DMS153 (cell line): Measurements from ENCODE around the gene CCDC149.

Experiments used
- DNase-seq: peaks from one replicate; lab custom pipeline; 2025; lab: John Stamatoyannopoulos, UW

The CCDC149 gene

DNA sequence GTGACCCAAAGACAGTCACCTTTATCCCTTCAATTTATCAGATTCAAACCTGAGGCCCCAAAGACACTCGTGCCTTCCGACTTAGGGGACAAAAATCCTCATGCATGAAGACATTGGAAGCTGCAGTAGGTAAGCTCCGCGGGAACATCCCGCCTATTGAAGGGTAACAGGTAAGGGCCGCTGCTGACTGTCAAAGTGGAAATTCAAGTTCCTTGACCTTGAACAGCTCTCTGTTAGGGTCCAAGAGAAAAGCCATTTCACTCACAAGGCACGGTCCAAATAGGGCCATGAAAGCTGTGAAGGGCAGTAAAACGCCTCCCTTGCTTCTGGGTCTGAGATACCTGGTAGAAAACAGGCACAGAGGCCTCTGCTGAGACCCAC is 34.2 kb downstream of the CCDC149 start:
- no peak for DNase-seq

DNA sequence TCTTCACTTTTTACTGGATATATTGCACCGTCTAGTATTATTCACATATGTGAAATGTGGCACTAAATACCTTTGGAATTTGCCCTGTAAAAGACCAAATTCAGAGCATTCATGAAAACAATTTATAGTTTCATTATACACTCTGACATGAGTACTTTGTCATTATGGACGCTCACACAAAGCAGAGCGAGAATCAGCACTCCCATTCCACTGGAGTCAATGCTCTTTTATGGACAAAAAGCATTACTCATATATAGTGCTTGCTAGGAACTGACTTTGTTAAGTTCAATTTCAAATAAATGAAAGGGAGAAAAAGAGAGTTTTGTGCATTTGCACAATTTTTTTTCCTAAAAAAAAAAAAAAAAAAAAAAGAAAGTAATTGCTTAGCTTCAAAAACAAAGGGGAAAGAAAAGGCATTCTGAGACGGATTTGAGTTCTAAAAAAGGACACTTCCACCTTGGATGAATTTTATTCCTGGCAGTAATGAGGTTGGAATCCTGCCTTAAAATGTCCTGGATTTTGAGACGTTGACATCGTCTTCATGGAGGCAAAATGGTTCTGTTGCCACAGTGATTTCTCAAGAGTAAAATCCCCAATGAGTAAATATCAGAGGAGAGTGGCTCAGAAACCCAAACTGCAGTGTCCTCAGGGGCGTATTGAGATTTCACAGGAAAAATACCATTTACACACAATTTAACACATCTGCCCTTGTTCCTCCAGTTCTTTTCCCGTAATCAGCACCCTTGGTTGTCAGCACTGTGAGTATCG is 34.8 kb downstream of the CCDC149 start:
- no peak for DNase-seq

DNA sequence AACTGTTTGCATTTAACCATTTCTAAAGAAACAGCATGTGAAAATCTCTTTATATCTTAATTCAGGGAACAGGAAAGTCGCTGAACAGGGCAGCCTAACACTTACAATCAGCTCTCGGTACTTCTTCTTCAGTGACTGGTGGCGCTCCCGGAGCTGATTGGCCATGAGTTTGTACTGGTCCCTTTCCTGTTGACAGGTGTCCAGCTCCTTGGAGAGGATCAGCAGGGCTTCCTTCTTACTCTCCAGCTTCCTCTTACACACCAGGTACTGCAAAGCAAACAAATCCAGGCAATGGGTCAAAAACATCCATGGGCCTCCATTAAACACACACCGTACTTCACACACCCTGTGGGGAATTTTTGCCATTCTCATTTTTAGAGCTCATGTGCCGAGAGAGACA is 36.4 kb downstream of the CCDC149 start:
- no peak for DNase-seq

DNA sequence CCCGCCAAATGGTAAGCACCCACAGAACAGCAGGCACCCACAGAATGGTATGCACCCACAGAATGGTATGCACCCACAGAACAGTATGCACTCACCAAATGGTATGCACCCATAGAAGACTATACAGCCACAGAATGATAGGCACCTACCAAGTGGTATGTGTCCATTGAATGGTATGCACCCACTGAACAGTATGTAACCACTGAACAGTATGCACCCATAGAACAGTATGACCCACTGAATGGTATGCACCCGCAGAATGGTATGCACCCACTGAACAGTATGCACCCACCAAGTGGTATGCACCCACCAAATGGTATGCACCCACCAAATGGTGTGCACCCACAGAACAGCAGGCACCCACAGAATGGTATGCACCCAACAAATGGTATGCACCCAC is 40.1 kb downstream of the CCDC149 start:
- DNase-seq = no peak

DNA sequence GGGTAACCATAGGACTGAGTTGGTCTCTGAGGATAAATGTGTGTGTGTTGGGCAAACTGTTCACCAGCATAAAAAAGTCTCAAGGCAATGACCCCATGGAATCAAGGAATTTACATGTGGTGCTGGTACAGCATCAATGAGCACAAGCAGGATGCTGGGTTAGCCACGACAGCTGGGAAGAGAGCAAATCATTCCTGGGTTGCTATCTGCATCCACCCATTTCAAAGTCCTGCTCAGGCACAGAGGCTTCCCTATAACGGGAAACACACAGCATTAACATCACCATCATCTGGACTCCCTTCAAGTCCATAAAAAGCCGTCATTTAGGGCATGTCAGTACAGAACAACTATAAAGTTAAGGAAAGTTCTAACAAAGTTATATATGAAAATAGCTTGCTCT is 41.6 kb downstream of the CCDC149 start:
- no peak for DNase-seq

DNA sequence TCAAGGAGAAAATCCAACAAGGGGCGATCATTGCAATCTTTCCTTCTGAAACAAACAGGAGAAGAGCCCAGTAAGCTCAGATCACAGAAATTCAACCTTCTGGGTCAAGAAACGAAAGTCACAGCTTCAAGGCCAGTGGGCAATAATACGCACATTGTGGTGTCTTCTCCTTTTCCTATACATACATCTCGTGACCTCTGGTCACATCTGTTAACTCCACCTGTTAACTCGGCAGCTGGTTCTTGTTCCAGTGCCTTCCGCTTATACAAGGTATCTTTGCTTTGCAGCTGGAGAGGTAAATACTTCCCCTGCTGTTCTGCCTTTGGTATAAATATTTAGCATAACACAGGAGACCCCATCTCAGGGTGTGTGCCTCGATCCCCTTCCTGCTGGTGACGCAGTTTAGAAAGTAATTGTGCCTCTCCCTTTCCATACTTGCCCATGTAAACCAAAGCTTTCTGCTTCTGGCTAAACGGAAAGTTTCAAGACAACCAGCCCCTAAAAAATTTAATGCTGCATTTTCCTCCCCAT is 45.0 kb downstream of the CCDC149 start:
- no peak for DNase-seq

DNA sequence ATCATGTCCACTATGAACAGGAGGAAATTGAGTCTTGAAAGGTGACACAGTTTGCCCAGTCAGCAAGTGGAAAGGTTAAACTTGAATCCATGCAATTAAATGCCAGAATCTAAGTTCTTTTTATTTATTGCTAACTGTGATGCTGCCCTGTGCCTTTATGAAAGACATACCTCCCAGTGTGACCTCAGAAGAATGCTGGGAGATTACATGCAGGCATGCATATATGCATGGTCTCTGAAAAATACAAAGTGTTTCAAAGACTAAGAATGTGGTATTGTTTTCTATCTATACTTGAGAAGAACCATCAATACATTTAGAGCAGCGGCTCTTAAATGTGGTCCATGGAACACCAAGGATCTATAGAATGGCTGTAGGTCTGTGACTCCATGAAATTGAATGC is 45.6 kb downstream of the CCDC149 start:
- no peak for DNase-seq

DNA sequence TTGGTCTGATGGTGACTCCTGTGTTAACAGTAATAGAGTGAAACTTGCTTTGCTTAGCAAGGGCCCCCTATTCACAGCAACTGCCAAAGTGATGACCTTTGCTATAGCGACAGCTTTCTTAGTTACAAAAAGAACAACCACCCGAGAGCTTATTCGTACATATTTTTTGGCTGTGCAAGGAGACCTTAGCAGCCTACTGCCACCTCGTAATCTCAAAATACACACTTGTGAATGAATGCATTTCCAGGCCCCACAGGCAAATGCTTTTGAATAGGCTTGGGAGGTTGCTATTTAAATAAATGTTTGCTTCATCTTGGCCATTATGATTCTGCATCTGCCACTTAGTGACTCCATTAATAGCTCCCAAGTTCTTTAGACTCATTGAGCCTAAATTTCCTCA is 47.4 kb downstream of the CCDC149 start:
- no peak for DNase-seq

DNA sequence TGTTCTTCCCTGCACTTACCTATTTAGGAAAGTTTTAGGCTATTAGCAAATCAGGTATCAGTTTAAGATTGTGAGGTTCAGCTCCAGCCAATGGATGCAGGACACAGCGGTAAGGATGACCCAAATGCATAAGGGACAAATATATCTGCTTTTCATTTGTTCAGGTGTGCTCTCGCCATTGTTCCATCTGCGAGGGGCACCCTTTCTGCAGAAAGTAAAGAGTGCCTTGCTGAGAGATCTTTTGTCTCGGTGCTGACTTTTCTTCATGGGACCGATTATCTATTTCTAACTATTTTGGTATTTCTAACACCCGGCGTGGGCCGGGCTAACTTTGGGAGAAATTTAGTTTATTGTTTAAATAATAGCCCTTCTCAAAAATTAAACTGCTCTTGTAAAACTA is 49.0 kb downstream of the CCDC149 start:
- no peak for DNase-seq

DNA sequence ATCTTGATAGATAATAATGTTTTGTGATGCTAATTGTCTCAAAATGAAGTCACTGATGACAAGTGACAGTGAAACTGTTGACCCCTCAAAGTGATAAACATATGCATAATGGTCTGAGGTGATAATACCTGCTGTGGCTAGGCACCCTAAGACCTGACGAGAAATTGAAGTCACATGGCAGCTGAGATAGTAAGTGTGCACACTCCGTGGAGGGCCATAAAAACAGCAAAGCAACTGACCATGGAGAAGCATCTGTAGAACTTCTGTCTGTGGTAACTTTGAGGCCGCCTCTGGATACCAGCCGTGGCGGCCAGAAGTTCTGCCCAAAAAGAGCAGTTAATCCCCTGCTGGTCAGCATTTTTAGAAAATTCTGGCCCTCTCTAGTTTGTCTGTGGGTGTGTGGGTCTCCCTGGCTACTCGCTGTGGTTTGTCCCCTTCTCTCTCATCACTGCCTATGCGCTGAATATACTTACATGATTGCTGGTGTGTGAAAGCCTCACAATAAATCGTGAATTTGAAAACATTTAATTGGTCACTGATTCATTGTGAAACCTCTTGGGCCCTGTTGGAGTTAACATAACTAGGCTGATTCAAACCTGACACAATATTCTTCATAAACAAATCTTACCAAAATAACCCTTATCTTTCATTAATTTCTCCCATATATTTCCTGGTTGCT is 50.6 kb downstream of the CCDC149 start:
- no peak for DNase-seq

DNA sequence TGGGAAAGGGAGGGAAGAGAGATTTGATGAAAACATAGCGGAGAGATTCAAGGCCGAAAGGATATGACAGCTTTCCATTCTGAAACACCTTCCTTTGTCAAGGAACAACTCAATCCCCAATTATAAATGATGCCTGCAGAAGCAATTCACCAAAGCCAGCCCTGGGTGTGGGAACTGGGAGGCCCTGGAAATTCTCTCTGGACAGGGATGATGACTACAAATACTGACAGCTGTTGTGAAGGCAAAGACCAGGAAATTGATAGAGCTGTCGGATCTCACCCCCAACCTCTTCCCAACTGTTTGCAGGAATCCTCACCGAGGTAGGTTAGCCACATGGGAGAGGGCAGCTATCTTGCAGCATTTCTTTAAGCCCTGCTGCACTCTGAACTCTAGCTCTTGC is 54.3 kb downstream of the CCDC149 start:
- no peak for DNase-seq

DNA sequence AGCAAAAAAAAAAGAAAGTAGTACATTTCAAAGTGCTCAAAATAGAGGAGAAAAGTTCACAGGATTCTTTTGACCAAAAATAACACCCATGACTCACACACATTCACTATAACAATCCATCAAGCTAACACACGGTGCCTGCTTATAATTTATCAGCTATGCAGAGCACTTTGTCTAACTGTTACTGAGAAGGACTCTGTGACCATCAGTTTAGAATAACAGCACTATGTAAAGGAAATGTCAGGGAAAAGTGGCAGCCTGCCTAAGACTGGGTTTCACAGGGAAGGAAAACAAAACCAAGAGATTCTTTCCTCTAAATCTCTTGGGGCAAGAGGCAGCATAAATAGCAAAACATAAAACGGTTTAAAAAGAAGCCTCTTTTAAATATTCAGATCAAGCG is 54.8 kb downstream of the CCDC149 start:
- DNase-seq = no peak

DNA sequence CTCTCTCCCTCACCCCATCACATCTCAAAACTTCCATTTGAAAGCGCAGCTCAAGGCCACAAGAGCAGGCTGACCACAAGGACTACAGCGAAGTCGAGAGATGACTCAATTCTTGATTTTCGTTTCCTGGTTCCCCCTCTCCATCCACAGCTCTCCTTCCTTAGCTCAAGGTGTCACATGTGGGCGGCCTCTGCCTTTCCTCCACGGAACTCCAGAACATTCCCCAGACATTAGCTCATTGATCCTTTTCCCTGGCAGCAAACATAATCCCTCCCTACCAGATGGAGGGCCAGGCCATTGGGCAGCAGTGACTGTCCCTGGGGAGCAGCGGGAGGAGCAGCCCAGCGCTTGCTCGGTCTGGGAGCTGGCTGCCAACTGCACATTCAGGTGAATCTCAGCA is 56.3 kb downstream of the CCDC149 start:
- DNase-seq = no peak

DNA sequence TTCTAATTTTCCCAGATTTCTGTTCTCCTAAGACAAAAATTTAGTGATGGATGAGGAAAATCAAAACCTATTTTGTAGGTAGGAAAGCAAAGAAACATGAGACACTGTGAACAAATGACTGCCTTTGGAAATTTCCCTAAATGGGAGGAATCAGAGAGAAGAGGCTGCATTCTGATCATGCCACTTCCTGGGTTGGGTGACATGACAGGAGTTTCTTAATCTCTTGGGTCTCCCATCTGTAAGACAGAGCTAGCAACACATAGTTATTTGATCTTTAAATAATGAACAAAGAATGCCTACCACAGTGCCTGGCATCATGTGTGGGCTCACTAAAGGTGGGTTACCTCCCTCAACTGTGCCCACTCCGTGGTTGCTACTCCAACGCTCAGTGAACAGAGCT is 57.1 kb downstream of the CCDC149 start:
- no peak for DNase-seq

DNA sequence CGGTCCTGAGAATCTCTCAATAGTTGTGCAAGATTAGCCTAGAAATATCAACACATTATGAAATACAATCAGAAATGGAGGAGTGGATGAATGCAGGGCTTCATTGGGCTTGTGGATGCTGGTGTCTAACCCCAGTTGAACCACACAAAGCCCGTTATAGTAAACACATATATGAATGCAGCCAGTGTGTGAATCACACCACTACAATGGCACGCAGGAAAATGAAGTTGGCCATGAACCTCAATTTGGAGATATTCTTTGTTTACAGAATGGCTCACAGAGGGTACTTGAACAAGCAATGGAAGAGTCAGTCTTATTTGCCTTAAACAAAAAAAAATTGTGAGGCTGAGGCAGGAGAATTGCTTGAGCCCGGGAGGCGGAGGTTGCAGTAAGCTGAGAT is 59.7 kb downstream of the CCDC149 start:
- no peak for DNase-seq

DNA sequence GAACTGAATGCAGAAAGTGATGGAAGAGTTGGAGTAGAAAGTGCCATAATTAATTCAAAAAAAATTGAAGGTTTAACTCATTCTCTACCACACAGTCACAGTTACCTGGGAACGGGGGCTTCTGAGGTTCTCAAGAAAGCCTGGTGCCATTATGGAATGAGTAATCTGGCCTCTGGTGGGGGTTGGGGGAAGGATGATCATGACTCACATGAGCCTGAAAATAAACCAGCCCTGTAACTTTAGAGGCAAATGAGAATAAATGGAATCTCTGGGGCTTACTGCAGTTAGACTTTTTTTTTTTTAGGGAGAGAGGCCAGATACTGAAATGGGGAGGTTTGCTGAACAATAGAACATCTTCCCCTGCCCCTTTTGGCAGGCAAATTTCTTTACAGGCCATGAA is 62.2 kb downstream of the CCDC149 start:
- no peak for DNase-seq

DNA sequence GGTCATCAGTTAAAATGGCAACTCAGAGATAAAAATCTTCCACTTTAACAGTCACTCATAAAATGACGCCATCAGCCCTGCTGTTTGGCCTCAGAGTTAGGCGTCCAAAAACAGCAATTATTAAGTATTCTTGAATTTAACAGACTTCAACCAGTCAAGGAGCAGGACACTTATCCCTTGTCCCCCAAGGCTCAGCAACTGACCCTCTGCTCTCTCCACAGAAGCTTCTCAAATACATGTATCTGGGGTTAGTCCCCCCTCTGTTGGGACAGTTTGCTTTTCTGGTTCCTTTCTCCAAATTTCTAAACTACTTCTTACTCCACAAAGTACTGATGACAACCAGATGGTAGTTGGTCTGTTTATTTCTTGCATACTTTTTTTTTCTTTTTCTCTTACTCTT is 63.1 kb downstream of the CCDC149 start:
- DNase-seq = no peak

DNA sequence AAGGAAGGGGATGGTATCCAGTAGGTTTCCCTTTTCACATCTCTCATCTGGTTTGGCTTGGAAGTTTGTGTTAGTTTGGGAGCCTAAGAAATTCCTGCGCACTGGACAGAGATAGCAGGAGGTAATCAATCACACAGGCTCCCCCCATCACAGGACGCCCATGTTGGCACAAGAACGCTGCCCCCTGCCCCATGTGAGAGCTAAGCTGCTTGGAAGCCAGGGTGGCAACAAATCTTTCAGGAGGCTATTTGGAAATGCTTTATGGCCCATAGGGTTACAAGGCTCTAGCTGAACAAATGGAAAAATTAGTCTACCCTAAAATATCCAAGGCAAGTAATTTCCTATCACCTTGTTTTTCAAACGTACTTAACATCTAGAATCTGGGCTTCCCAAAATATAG is 63.5 kb downstream of the CCDC149 start:
- no peak for DNase-seq

DNA sequence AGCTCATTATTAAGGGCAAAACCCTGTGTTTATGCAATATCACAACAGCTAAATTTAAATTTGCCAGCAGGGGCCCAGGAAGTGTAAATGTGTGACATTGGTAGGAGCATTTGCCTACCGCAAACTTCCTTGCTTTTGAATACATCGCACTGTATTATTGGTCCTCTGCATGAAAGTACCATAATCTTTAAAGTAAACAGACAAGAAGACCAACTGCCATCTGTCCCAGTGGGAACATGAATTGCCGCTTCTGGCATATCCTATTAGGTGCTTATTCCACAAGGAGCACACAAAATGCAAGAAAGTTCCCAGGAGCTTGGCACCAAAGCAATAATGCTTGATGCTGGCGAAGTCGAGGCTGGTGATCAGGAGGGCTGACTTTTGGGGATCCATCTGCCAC is 66.1 kb downstream of the CCDC149 start:
- peak; percentile 2 for DNase-seq

DNA sequence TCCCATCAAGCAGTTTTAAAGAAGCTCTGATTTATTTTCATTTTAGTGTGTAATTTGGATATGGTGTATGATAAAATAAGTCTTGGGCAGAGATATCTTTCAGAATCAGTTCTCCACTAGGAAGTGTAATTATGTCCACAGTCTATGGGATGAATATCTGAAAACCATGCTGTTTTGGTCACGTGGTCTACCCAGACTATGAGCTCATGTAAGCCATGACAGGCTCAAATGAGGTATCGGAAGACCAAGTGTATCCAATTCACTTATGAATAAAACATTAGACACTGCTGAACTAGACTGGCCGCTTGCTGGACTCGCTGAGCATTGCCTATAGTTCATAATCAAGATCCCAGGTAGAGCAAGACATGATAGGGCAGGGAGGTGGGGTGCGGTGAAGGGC is 66.9 kb downstream of the CCDC149 start:
- no peak for DNase-seq

DNA sequence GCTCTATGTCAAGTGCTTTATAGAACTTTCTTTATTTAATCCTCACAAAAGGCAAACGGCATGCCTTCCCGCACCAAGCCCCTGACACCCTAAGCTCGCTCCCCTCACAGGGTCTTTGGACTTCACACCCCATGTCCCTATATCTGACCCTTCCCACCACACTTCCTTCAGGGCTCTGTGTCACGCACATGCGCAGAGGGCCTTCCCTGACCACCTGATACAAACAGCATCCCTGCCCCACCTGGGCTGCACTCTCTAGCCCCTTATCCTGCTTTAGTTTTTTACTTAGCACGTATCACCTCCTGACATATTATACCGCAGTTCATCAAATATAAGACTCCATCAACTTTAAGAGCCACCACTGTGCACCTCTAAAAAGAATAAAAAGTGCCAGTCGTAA is 67.7 kb downstream of the CCDC149 start:
- DNase-seq = no peak

DNA sequence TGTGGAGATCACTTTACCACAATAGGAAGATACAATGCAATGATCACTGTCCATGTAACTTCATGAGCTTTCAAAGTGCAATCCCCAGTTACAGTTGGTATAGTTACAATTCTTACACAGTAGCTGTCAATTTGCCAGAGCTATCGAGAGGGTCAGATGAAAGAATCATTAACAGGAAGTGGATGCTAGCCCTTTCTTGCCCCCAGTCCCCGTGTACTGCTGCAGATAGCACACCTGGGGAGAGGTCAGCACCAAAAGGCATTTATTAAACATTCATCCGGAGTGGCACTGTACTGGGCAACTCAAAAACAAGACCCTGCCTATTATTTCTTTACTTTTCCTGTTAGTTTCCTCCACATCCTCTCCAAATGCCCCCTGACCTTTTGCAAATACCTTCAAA is 69.7 kb downstream of the CCDC149 start:
- no peak for DNase-seq

DNA sequence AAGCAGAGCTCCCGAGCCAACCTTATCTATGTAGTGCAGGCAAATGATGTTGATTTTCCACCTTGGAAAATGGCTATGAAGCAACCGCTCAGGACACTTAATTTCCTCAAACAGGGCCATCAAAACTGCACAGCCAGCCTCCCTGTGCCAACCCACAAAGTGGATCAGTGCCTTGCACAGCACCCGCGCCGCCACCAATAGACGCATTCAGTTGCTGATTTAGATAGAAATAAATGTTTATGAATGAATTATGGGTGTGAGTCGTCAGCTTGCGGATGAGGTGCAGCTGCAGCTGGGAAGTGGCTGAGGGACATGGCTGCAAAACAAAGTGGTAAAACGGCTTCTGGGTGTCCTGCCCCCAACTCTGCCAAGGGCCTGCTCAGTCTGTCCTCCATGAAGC is 70.5 kb downstream of the CCDC149 start:
- peak; percentile 5 for DNase-seq
